ENCODE measurements around the gene CFAP77.

The CFAP77 gene

GRCh38 chr9:132451276-132451675 lies 41.3 kb downstream of the CFAP77 start:
- no peak for DNase-seq (ENCODE audit: low read depth in 2 of 2)

DNA sequence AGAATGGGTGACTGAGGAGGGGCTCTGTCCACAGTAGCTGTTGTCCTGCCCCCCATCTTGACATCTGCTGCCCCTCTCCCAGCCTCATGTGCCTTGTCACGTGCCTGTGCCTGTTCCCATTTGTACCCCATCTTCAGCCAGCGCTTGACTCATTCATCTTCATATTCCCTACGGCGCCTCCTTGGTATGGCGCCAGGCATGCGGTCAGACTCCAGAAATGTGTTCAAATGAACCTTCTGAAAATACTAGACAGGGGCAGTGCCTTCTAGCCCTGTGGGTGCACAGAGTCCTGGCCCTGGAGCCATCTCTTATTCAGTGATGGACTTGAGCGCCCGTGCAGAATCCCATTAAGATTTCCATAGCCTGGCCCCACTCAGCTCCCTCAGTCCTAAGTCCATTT lies 46.2 kb downstream of the CFAP77 start:
- no peak for DNase-seq (ENCODE audit: low read depth in 2 of 2)

DNA sequence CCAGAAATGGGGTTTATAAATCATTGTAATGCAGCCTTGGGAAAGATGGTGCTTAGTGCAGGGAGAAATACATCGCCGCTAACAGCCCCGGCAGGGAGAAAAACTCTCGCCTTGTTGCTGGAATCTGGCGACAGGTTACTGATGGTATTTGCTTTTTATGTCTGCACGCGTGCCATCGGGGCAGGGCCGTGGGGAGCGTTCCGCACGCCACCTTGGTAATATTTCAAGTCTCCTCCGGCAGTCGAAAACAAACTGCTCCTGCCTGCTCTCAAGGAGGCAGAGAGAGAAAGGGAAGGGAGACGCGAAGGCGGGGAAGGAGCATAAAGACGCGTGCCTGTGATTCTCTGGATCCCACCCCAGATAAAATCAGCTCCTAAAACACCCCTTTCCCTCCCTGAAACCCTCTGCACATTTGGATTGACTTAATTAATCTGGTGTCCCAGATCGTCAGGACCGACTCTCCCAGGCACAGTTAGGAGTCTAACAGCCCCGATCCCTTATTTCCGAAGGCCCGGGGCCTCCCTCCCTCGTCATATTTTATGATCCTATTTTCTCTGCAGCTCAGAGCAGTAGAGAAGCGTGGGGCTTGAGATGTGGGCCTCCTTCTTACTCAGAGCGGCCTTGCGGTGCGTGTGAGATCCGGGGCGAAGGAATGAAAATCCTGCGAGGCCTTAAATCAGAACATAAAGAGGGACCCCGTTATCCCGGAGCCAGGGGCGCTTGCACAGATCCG lies 47.7 kb downstream of the CFAP77 start:
- DNase-seq (ENCODE audit: low read depth in 2 of 2), result no peak

- no peak for DNase-seq (ENCODE audit: low read depth in 2 of 2)
Measured at GRCh38 chr9:132458432-132458831, 48.4 kb downstream of the CFAP77 start.

DNA sequence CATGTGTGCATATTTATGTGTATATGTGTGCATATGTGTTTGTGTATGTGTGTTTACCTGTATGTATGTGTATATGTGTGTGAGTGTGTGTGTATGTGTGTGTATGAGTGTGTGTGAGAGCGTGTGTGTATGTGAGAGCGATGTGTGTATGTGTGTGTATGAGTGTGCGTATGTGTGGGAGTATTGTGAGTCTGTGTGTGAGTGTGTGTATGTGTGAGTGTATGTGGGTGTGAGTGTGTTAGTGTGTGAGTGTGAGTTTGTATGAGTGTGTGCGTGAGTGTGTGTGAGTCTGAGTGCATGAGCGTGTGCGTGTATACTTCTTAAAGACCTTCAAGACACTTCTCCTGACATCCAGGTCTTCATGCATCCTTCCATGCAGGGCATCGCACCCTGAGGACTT lies 49.6 kb downstream of the CFAP77 start:
- DNase-seq (ENCODE audit: low read depth in 2 of 2), result no peak

- no peak for DNase-seq (ENCODE audit: low read depth in 2 of 2)
Measured at GRCh38 chr9:132460240-132460639, 50.2 kb downstream of the CFAP77 start.

GRCh38 chr9:132461281-132461896 lies 51.4 kb downstream of the CFAP77 start:
- no peak for DNase-seq (ENCODE audit: low read depth in 2 of 2)

- DNase-seq (ENCODE audit: low read depth in 2 of 2), result no peak
Measured at GRCh38 chr9:132461971-132462370, 52.0 kb downstream of the CFAP77 start.

DNA sequence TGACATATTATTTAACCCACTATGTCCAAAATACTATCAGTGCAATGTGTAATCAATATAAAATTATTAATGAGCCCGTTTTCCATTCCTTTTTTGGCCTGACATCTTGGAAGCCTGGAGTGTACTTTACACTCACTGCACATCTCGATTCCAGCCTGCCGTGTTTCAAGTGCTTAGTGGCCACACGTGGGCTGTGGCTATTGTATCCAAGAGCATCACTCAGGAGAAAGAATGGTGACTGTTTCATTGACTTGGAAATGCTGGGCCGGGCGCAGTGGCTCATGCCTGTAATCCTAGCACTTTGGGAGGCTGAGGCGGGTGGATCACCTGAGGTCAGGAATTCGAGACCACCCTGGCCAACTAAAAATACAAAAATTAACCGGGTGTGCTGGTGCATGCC lies 54.5 kb downstream of the CFAP77 start:
- DNase-seq (ENCODE audit: low read depth in 2 of 2), result no peak

- DNase-seq (ENCODE audit: low read depth in 2 of 2), result no peak
Measured at GRCh38 chr9:132465131-132465635, 55.2 kb downstream of the CFAP77 start.

DNA sequence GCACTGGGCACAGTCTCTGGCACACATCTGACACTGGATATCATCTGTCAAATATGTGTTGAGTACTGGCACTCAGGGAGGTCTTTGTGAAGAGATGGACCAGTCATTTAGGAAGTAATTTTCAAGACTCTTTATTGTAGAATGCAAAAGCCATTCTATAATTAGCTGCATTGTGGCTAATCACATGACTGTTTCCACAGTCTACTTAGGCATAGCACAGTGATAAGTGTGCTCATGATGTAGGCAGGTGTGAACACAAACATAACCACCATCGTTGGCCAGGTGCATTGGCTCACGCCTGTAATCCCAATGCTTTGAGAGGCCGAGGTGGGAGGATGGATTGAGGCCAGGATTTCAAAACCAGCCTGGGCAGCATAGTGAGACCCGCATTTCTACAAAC lies 62.2 kb downstream of the CFAP77 start:
- no peak for DNase-seq (ENCODE audit: low read depth in 2 of 2)

DNA sequence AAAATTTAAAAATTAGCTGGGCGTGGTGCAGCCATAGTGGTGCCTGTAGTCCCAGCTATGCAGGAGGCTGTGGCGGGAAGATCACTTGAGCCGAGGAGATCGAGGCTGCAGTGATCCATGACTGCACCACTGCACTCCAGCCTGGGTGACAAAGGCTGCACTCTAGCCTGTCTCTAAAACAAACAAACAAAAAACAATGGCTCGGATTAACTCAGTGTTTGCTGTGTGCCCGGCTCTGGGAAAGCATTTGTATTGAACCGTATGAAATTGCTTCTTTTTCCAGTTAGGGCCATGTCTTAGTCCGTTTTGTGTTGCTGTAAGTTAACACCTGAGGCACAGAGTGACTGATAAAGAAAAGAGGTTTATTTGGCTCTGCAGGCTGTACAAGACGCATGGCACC lies 62.6 kb downstream of the CFAP77 start:
- no peak for DNase-seq (ENCODE audit: low read depth in 2 of 2)

- no peak for DNase-seq (ENCODE audit: low read depth in 2 of 2)
Measured at GRCh38 chr9:132474253-132474652, 64.2 kb downstream of the CFAP77 start.

DNA sequence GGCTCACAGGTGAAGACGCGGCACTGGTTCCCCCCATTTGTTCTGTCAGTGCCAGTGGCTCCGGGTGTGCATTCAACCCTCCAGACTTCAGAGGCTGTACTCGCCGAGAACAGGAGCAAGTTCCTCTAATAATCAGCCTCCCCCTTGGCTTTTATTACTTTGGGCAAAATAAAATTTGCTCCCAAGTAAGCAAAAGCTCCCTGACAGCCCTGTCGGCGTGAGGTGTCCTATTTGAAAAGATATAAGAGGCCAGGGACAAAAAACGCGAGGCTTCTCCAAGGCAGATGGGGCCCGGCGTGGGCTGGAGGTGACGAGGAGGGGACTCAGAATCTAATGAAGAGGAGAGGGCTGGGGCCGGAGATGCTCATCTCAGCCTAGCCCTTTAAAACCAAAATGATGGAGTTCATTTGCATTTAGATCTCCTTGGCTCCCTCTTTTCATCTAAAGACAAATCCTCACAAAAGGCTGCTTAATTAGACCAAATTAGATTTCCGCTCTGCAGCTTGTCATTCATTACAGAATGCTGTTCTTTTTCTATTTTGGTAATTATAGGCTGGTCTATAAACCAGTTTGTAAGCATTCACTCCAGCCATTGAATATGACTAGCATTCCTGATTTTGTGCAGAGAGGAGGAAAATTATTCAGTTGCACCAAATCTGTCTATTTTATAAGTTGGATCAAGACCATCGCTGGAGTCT lies 68.5 kb downstream of the CFAP77 start:
- DNase-seq (ENCODE audit: low read depth in 2 of 2), result no peak

GRCh38 chr9:132479733-132480132 lies 69.7 kb downstream of the CFAP77 start:
- DNase-seq (ENCODE audit: low read depth in 2 of 2), result no peak

DNA sequence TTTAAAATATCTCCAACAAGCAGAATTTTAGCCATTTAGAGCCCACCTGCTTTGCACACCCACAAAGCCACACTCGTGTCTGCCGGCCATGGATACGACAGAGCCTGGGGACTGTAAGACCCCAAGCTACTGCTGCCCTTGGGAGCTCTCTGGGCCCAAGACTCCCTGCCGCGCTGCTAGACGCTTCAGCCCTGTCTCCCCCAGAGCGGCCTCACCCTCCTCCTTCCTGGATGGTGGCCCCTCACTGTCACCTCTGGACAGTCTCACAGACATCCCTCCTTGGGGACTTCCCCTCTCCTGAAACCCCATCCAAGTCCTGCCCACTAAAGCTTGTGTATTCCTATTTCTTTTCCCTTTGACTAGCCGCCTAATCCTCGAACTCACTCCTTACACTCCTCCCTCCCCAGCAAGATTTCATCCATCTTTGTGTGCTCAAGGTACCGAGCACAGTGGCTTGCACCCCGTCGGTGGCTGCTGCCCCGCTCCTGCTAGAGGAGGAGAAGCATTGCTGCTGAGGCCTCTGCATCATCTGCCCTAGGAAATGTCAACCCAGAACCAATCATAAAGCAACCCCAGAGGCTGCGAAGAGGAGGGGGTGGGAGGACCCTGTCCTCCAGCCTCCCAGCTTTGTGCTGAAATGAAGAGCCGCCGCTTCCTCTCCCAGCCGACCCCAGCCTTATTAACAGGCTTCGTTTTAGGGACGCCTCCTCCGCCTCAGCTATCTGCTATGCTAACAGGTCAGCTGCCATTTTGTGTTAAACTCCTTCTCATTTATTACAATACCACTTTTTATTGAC lies 71.2 kb downstream of the CFAP77 start:
- no peak for DNase-seq (ENCODE audit: low read depth in 2 of 2)

- DNase-seq (ENCODE audit: low read depth in 2 of 2), result no peak
Measured at GRCh38 chr9:132482196-132482813, 72.3 kb downstream of the CFAP77 start.

DNA sequence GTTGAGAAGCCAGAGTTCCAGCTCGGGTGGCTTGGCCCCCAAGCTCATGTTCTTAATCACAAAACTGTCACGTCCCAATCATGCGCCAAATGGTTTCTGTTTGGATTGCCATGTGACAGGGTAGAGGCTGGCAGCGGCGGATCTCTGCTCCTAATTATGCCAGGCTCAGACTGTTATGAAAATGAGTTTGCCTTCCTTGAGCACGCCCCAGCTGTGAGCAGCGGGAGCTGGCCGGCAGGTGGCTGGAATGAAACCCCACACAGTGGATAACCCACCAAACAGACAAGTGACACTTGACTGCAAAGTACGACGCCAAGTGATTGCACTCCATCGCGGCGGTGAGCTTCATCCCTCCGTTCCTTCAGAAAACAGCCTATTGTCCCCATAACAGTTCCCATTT lies 75.4 kb downstream of the CFAP77 start:
- DNase-seq (ENCODE audit: low read depth in 2 of 2), result no peak

DNA sequence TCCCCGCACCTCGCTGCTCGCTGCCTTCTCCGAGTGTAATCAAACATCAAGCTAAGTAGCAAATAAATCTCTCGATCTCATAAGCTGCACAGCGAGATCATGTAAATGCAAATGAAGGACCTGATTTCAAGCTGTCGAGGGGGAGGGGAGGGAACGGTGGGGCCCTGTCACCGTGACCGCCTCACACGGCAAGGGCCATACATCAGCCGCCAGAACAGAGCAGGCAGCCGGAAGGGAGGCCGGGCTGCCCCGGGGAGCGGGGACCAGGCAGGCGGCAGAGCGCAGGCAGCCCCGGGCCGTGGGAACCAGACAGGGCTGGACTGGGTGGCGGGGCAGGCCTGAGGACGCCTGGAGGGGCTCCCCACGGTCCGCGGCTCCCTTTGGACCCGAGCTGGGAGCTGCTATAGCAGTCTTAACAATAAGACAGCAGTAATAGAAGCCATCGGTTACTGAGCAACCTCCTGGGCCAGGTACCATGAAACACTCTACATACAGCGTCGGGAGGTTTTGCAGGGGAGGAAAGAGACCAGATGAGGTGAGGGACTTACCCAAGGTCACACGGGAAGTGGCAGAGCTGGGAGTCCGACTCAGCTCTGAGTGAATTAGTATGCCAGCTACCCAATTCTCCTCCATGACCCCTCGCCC lies 76.8 kb downstream of the CFAP77 start:
- DNase-seq (ENCODE audit: low read depth in 2 of 2), result peak; percentile 12 to 47

- DNase-seq (ENCODE audit: low read depth in 2 of 2), result no peak
Measured at GRCh38 chr9:132487351-132487791, 77.4 kb downstream of the CFAP77 start.

GRCh38 chr9:132487980-132488535 lies 78.0 kb downstream of the CFAP77 start:
- DNase-seq (ENCODE audit: low read depth in 2 of 2), result no peak
